Adipocyte (in vitro differentiated cells): Measurements from ENCODE around the gene MAD1L1.

ENCODE experiments used
- DNase-seq: peaks from one replicate; pipeline ENCODE4 v3.0.0-alpha.2; 2015; ENCODE audit warnings: low read depth
- H3K27me3 ChIP-seq: replicated peaks from 2 replicates; pipeline ENCODE4 v1.7.0; 2013; ENCODE audit warnings: mild to moderate bottlenecking, low read length, moderate library complexity; ENCODE audit not compliant: control insufficient read depth, insufficient read depth
- H3K36me3 ChIP-seq: 2 replicates; pipeline ENCODE4 v1.7.0; 2013; ENCODE audit warnings: low read length, mild to moderate bottlenecking, moderate library complexity; ENCODE audit not compliant: control insufficient read depth, insufficient read depth, severe bottlenecking
- H3K4me1 ChIP-seq: 2 replicates; pipeline ENCODE4 v1.7.0; 2013; ENCODE audit warnings: mild to moderate bottlenecking, low read length, moderate library complexity; ENCODE audit not compliant: control insufficient read depth, insufficient read depth
- H3K4me3 ChIP-seq: 2 replicates; pipeline ENCODE4 v1.7.0; 2013; ENCODE audit warnings: mild to moderate bottlenecking, low read length, moderate library complexity
- H3K9ac ChIP-seq: 2 replicates; pipeline ENCODE4 v1.7.0; 2013; ENCODE audit warnings: mild to moderate bottlenecking, low read length, moderate library complexity
- H3K9me3 ChIP-seq: 2 replicates; pipeline ENCODE4 v1.7.0; 2013; ENCODE audit warnings: mild to moderate bottlenecking, low read length, moderate library complexity; ENCODE audit not compliant: control insufficient read depth

The MAD1L1 gene

GRCh38 chr7:2055956-2056355 is 176.8 kb downstream of the MAD1L1 start:
- Histone ChIP-seq H3K4me1 (no peaks in the 10 kb centered on the region), H3K36me3 (no peaks in the 10 kb centered on the region), H3K9me3 (no peaks in the 10 kb centered on the region), H3K27me3 (no peaks in the 10 kb centered on the region), H3K4me3 (no peak overlapping the region), H3K9ac (no peak overlapping the region)
- no peak for DNase-seq

- Histone ChIP-seq H3K36me3 (no peaks in the 10 kb centered on the region), H3K9me3 (no peaks in the 10 kb centered on the region), H3K9ac (no peak overlapping the region), H3K4me3 (no peak overlapping the region), H3K4me1 (no peaks in the 10 kb centered on the region), H3K27me3 (no peaks in the 10 kb centered on the region)
- DNase-seq, result no peak
Observed at GRCh38 chr7:2054927-2055326, 177.8 kb downstream of the MAD1L1 start.

- Histone ChIP-seq H3K4me3 (no peak overlapping the region), H3K9me3 (no peaks in the 10 kb centered on the region), H3K36me3 (no peaks in the 10 kb centered on the region), H3K4me1 (no peaks in the 10 kb centered on the region), H3K9ac (no peak overlapping the region), H3K27me3 (no peaks in the 10 kb centered on the region)
- no peak for DNase-seq
Observed at GRCh38 chr7:2053395-2053794, 179.3 kb downstream of the MAD1L1 start.

- Histone ChIP-seq H3K4me3 (no peak overlapping the region), H3K9ac (no peak overlapping the region), H3K27me3 (no peaks in the 10 kb centered on the region), H3K9me3 (no peaks in the 10 kb centered on the region), H3K4me1 (no peaks in the 10 kb centered on the region), H3K36me3 (no peaks in the 10 kb centered on the region)
- DNase-seq, result no peak
Observed at GRCh38 chr7:2052657-2053048, 180.1 kb downstream of the MAD1L1 start.

GRCh38 chr7:2051707-2052656 is 180.8 kb downstream of the MAD1L1 start:
- Histone ChIP-seq H3K4me3 (no peak overlapping the region), H3K9me3 (no peaks in the 10 kb centered on the region), H3K27me3 (no peaks in the 10 kb centered on the region), H3K9ac (no peak overlapping the region), H3K36me3 (no peaks in the 10 kb centered on the region), H3K4me1 (no peaks in the 10 kb centered on the region)
- DNase-seq, result no peak

GRCh38 chr7:2050511-2050866 is 182.3 kb downstream of the MAD1L1 start:
- Histone ChIP-seq H3K4me3 (no peak overlapping the region), H3K4me1 (no peaks in the 10 kb centered on the region), H3K36me3 (no peaks in the 10 kb centered on the region), H3K9ac (no peak overlapping the region), H3K27me3 (no peaks in the 10 kb centered on the region), H3K9me3 (no peaks in the 10 kb centered on the region)
- no peak for DNase-seq

- Histone ChIP-seq H3K4me3 (no peak overlapping the region), H3K27me3 (no peaks in the 10 kb centered on the region), H3K9ac (no peak overlapping the region), H3K9me3 (no peaks in the 10 kb centered on the region), H3K36me3 (no peaks in the 10 kb centered on the region), H3K4me1 (no peaks in the 10 kb centered on the region)
- DNase-seq, result no peak
Observed at GRCh38 chr7:2049782-2050510, 182.8 kb downstream of the MAD1L1 start.

- Histone ChIP-seq H3K27me3 (no peaks in the 10 kb centered on the region), H3K4me3 (no peak overlapping the region), H3K9ac (no peak overlapping the region), H3K36me3 (no peaks in the 10 kb centered on the region), H3K4me1 (no peaks in the 10 kb centered on the region), H3K9me3 (no peaks in the 10 kb centered on the region)
- DNase-seq, result no peak
Observed at GRCh38 chr7:2049111-2049781, 183.5 kb downstream of the MAD1L1 start.

- no peaks in the 10 kb centered on the region for H3K36me3 ChIP-seq
- H3K4me1 ChIP-seq, result no peaks in the 10 kb centered on the region
- H3K9me3 ChIP-seq, result no peaks in the 10 kb centered on the region
- no peak overlapping the region for H3K4me3 ChIP-seq
- H3K27me3 ChIP-seq, result no peaks in the 10 kb centered on the region
- no peak overlapping the region for H3K9ac ChIP-seq
- no peak for DNase-seq
Observed at GRCh38 chr7:2048531-2048930, 184.2 kb downstream of the MAD1L1 start.

- no peaks in the 10 kb centered on the region for H3K36me3 ChIP-seq
- no peak overlapping the region for H3K4me3 ChIP-seq
- DNase-seq, result no peak
- no peaks in the 10 kb centered on the region for H3K4me1 ChIP-seq
- no peaks in the 10 kb centered on the region for H3K9me3 ChIP-seq
- H3K9ac ChIP-seq, result no peak overlapping the region
- no peaks in the 10 kb centered on the region for H3K27me3 ChIP-seq
Observed at GRCh38 chr7:2048006-2048405, 184.7 kb downstream of the MAD1L1 start.
